GM18870 (cell line): ENCODE data around the gene STYK1.
"Not testable (repeated sequence)": the region's sequence is repeated elsewhere in the genome, so short reads cannot be mapped to it uniquely, and the experiment has no call there.

ENCODE experiments used
- ATAC-seq: cut with Tn5 transposase; IDR thresholded peaks from one replicate; pipeline ENCODE4 v1.9.1; 2021; ENCODE audit warnings: moderate library complexity; ENCODE audit not compliant: unreplicated experiment

STYK1 gene

DNA sequence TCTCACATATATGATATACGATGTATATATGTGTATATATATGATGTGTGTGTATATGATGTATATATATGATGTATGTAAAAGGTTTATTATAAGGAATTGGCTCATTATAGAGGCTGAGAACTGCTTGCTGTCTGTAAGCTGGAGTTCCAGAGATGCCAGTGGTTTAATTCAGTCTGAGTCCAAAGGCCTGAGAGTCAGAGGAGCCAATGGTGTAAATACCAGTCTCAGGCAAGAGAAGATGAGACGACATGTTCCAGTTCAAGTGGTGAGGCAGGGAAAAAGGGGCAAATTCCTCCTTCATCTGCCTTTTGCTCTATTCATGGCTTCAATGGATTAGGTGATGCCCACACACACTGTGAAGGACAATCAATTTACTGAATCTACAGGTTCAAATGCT lies 17.1 kb upstream of the STYK1 start:
- no peak for ATAC-seq

GRCh38 chr12:10689146-10689545 lies 15.3 kb upstream of the STYK1 start:
- ATAC-seq, result no peak

- ATAC-seq, result no peak
Observed at GRCh38 chr12:10688042-10688441, 14.2 kb upstream of the STYK1 start.

GRCh38 chr12:10672231-10672868 lies 1.5 kb downstream of the STYK1 start:
- no peak for ATAC-seq

DNA sequence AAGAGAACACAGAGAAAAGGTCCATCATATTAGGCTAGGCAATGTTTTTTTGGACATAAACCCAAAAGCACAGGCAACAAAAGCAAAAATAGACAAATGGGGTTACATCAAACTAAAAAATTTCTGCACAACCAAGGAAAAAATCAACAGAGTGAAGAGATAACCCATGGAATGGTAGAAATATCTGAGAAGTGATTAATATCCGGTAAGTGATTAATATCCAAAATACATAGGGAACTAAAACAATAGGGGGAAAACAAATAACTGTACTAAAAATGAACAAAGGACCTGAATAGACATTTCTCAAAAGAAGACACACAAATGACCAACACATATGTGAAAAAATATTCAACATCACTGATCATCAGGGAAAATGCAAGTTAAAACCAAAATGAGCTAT lies 4.3 kb downstream of the STYK1 start:
- no peak for ATAC-seq

DNA sequence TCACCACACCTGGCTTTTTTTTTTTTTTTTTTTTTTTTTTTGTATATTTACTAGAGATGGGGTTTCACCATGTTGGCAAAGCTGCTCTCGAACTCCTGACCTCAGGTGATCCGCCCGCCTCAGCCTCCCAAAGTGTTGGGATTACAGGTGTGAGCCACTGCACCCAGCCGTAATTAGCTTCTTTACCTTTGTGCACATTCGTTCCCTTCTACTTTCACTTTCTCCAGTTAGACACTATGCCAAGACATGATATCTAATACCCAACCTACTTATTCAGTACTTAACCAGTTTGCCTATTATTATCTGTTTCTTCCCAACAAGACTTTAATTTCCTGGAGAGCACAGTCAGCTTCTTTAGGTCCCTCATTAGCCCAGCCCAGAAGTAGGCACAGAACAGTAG lies 5.3 kb downstream of the STYK1 start:
- no peak for ATAC-seq

GRCh38 chr12:10667581-10667980 lies 6.3 kb downstream of the STYK1 start:
- no peak for ATAC-seq

- no peak for ATAC-seq
Observed at GRCh38 chr12:10664499-10664898, 9.4 kb downstream of the STYK1 start.

- ATAC-seq, result no peak
Observed at GRCh38 chr12:10663869-10664268, 10.0 kb downstream of the STYK1 start.

DNA sequence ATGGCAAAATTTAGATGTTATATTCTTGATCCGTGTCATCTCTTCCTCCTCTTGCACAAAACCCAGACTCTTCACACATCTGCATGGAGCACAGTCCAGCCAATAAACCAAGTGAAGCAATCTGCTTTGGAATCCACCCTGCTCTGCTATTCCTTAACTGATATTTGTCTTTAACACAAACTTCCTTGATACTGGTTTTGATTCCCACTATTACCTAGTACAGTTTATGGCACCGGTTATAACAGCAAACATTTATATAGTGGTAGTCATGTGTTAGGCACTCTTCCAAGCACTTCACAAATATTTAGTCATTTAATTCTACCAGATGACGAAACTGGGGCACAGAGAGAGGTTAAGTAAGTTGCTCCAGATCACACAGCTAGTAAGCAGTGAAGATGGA lies 12.5 kb downstream of the STYK1 start:
- ATAC-seq, result no peak

DNA sequence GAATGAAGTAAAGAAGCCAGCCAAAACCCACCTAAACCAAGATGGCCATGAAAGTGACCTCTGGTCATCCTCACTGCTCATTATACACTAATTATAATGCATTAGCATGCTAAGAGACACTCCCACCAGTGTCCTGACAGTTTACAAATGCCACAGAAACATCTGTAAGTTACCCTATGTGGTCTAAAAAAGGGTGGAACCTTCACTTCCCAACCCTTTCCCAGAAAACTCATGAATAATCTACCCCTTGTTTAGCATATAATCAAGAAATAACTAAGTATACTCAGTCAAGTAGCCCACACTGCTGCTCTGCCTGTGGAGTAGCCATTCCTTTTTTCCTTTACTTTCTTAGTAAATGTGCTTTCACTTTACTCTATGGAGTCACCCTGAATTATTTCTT lies 19.8 kb downstream of the STYK1 start:
- no peak for ATAC-seq

GRCh38 chr12:10652192-10652591 lies 21.7 kb downstream of the STYK1 start:
- ATAC-seq, result no peak

DNA sequence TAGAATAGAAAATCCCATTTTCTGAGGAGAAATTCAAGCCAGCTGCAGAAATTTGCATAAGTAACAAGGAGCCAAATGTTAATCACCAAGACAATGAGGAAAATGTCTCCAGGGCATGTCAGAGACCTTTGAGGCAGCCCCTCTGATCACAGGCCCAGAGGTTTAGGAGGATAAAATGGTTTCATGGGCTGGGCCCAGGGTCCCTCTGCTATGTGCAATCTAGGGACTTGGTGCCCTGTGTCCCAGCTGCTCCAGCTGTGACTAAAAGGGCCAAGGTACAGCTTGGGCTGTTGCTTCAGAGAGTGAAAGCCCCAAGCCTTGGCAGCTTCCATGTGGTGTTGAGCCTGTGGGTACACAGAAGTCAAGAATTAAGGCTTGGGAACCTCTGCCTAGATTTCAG lies 27.3 kb downstream of the STYK1 start:
- ATAC-seq, result not testable (repeated sequence)

- ATAC-seq, result no peak
Observed at GRCh38 chr12:10645910-10646309, 27.9 kb downstream of the STYK1 start.

DNA sequence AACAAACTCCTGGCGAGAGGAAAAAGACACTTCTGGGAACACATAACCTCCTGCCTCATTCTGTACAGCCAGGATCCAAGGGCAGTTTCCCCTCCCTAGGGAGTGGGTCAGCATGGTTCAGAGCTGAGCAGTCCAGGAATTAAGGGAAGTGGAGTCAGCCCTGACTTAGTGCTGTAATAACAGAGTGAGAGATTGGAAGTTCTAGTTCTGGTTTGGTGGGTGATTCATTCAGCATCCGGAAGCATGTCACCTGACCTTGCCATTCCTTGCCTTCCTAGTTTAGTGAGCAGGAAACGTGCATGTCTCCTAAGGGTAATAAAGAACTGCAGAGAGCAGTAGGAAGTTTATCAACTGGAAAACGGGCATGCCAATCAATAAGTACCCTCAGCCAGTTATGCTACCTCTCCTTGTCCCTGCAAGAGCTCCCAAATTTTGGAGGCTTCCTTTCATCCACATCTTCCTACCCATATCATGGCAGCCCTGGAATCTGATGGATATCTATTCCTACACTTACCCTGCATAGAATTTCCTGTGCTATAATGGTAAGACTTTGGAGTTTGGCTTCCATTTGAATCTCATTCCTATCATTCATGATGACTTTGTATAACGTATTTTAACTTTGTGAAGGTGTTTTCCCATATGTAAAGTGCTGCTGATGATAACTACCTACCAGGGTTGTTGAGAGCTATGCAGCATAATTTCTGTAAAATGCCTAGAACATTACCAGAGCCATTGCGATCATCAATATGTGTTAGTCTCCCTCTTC lies 31.9 kb downstream of the STYK1 start:
- ATAC-seq, result no peak

DNA sequence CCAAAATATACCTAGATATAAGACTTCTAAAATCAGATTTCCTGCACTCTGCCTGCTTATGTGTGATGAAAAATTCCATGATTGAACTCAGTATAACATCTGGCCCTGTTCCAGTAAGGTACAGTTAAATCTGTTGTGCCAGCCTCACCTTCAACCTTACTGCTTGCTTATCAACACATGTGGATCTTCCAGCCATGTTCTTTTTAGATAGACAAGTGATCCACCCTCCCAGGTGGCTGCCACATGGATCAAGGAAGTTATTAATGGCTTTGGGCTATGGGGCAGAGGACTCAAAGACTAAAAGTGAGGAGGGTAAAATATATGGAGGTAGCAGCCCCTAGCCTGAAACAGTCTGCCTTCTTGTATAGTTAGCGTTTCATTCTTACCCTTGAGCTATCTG lies 35.1 kb downstream of the STYK1 start:
- ATAC-seq, result no peak

DNA sequence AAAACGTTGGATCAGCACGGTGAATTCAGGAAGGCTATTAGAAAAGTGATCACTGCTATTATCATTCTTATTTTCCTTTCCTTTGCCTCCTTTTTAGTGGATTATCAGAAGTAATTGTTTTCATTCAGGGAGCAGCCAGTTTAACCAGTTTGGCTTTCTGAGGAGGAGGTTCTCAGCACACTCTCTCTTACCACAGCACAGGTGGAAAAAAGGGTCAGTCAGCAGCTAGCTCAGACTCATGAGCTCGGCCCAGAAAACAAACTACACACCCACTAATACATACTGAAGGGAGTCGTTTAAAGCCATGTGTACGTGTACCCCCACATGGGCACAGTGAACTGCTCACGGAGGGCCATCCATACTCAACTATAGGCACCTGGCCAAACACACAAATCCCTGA lies 37.2 kb downstream of the STYK1 start:
- no peak for ATAC-seq

- ATAC-seq, result no peak
Observed at GRCh38 chr12:10636124-10636523, 37.7 kb downstream of the STYK1 start.

DNA sequence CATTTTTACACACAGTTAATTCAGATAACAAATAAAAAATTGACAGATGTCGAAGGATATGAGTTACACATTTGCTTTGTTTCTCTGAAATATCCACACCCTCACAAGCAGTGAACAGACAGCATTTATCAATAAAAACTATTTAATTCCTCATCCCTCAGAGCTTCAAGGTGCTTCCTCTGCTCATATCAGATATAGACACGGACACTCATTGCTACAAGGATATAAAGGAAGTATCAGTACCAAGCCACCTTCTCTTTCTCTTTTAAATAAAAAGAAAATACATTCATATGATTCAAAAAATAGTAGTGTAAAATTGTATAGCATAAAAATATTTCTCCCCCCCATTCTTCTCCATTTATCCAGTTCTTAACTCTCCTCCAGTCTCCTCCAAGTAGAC lies 38.5 kb downstream of the STYK1 start:
- ATAC-seq, result no peak

GRCh38 chr12:10634427-10634826 lies 39.4 kb downstream of the STYK1 start:
- ATAC-seq, result no peak

- no peak for ATAC-seq
Observed at GRCh38 chr12:10633541-10633940, 40.3 kb downstream of the STYK1 start.

GRCh38 chr12:10632226-10632625 lies 41.6 kb downstream of the STYK1 start:
- no peak for ATAC-seq

- ATAC-seq, result no peak
Observed at GRCh38 chr12:10624605-10625004, 49.2 kb downstream of the STYK1 start.
